ENCODE data around the gene PALLD. TPM values are rescaled to one million over a fixed set of nuclear protein-coding genes. Genes with fewer than 3 reads are reported as not detected.

The PALLD gene
- total RNA-seq, 1 experiment from 2014 or later: 6.5 TPM

- Histone ChIP-seq H3K27me3 (ENCODE audit: control insufficient read depth, insufficient read depth, low read length) (no peaks in the 10 kb centered on the region), H3K9me3 (ENCODE audit: control insufficient read depth, insufficient read depth, low read depth, low read length) (no peaks in the 10 kb centered on the region), H3K4me3 (ENCODE audit: low read depth in 2 of 2, low read length in 2 of 2) (no peak overlapping the region), H3K36me3 (ENCODE audit: control insufficient read depth, insufficient read depth, low read length) (peaks cover 9% of the 10 kb centered on the region; the same call in 1 of the 2 replicates), H3K27ac (ENCODE audit: low read length) (no peak overlapping the region), H3K4me1 (ENCODE audit: control insufficient read depth, insufficient read depth, low read length) (no peaks in the 10 kb centered on the region)
- DNase-seq (ENCODE audit: low read depth, low spot score) (no peak), ATAC-seq (no peak)
- intact Hi-C loops (cut with micrococcal nuclease; ENCODE audit: unreplicated experiment) (no loop called here), in situ Hi-C loops (cut with HindIII; ENCODE audit: low pct_unique_long_range_greater_than_20kb, low sequenced_read_pairs) (no loop called here)
- TF ChIP-seq CTCF (IDR thresholded peaks at IDR 0.05) (no peak), POLR2AphosphoS5 (IDR thresholded peaks at IDR 0.05; ENCODE audit: low read depth, low read length) (no peak), REST (IDR thresholded peaks at IDR 0.05; ENCODE audit: insufficient read depth in 1 of 2, low read depth in 2 of 2, low read length in 1 of 2) (no peak), TCF7L2 (IDR thresholded peaks at IDR 0.05; ENCODE audit: low read depth, low read length) (no peak), SIN3A (IDR thresholded peaks at IDR 0.05; ENCODE audit: borderline replicate concordance, insufficient read depth, low read depth, low read length) (no peak)
- POLR2A ChIA-PET: interaction anchor here (0.7 kb wide), 1 partner anchor 469 kb away, joined by 7 read pairs; no protein-coding TSS in a partner anchor
- CTCF ChIA-PET: interaction anchor here (0.6 kb wide), 1 partner anchor 892 kb away, joined by 3 read pairs; no protein-coding TSS in a partner anchor
- no TSS peak for BruUV-seq (replicated peaks)
These were observed 43.2 kb downstream of the PALLD start for GRCh38 chr4:168540086-168540485.

GRCh38 chr4:168540503-168541265 lies 43.8 kb downstream of the PALLD start:
- no peak overlapping the region for H3K4me3 ChIP-seq (ENCODE audit: low read depth in 2 of 2, low read length in 2 of 2)
- no TSS peak for BruUV-seq (replicated peaks)
- TF ChIP-seq POLR2AphosphoS5 (IDR thresholded peaks at IDR 0.05; ENCODE audit: low read depth, low read length) (no peak), TCF7L2 (IDR thresholded peaks at IDR 0.05; ENCODE audit: low read depth, low read length) (no peak), CTCF (IDR thresholded peaks at IDR 0.05) (no peak), SIN3A (IDR thresholded peaks at IDR 0.05; ENCODE audit: borderline replicate concordance, insufficient read depth, low read depth, low read length) (no peak), REST (IDR thresholded peaks at IDR 0.05; ENCODE audit: insufficient read depth in 1 of 2, low read depth in 2 of 2, low read length in 1 of 2) (no peak)
- intact Hi-C loops (cut with micrococcal nuclease; ENCODE audit: unreplicated experiment): no loop called here
- no peak for ATAC-seq
- ChIA-PET CTCF (no interaction called here), POLR2A (interaction anchor here (0.7 kb wide), 1 partner anchor 470 kb away, joined by 7 read pairs; no protein-coding TSS in a partner anchor)
- in situ Hi-C loops (cut with HindIII; ENCODE audit: low pct_unique_long_range_greater_than_20kb, low sequenced_read_pairs): no loop called here
- DNase-seq (ENCODE audit: low read depth, low spot score): no peak
- H3K27ac ChIP-seq (ENCODE audit: low read length): no peak overlapping the region
- no peaks in the 10 kb centered on the region for H3K9me3 ChIP-seq (ENCODE audit: control insufficient read depth, insufficient read depth, low read depth, low read length)
- no peaks in the 10 kb centered on the region for H3K27me3 ChIP-seq (ENCODE audit: control insufficient read depth, insufficient read depth, low read length)
- peaks cover 6% of the 10 kb centered on the region; the same call in 1 of the 2 replicates for H3K36me3 ChIP-seq (ENCODE audit: control insufficient read depth, insufficient read depth, low read length)
- H3K4me1 ChIP-seq (ENCODE audit: control insufficient read depth, insufficient read depth, low read length): no peaks in the 10 kb centered on the region

All from Panc1 (cell line).